OCI-LY3 (cell line): Measurements from ENCODE around the gene FAM210B.

Experiments
- H2AFZ ChIP-seq: fragments of 200-600, 300-600 bp; shearing (Covaris generic); 2 replicates; pipeline ENCODE4 v1.6.0; 2014; ENCODE audit warnings: antibody characterized with exemption, low read depth, low read length
- H3K27ac ChIP-seq: fragments of 200-600, 300-600 bp; sonication (generic); 2 replicates; pipeline ENCODE4 v1.5.1; 2014; ENCODE audit warnings: mild to moderate bottlenecking, low read length, moderate library complexity, mixed read lengths
- H3K27me3 ChIP-seq: fragments of 200-600, 300-600 bp; sonication (generic); 2 replicates; pipeline ENCODE4 v1.6.1; 2014; ENCODE audit warnings: low read depth, low read length, mixed read lengths
- H3K36me3 ChIP-seq: fragments of 200-600, 300-600 bp; sonication (generic); replicated peaks from 2 replicates; pipeline ENCODE3; 2014; ENCODE audit warnings: low read depth, low read length, mixed read lengths
- H3K4me1 ChIP-seq: fragments of 300-600, 200-600 bp; sonication (generic); 2 replicates; pipeline ENCODE4 v1.6.1; 2014; ENCODE audit warnings: low read length, mixed read lengths
- H3K4me2 ChIP-seq: fragments of 200-600, 300-600 bp; sonication (generic); 2 replicates; pipeline ENCODE4 v1.6.1; 2014; ENCODE audit warnings: low read length, mixed read lengths
- H3K4me3 ChIP-seq: fragments of 300-600, 200-600 bp; sonication (generic); 2 replicates; pipeline ENCODE4 v1.5.1; 2014; ENCODE audit warnings: antibody characterized with exemption, mild to moderate bottlenecking, low read length, moderate library complexity
- H3K79me2 ChIP-seq: fragments of 300-600, 200-600 bp; shearing (Covaris generic); 2 replicates; pipeline ENCODE4 v1.6.1; 2014; ENCODE audit warnings: mild to moderate bottlenecking, low read length, mixed read lengths
- H3K9ac ChIP-seq: fragments of 300-600, 200-600 bp; shearing (Covaris generic); 2 replicates; pipeline ENCODE4 v1.6.0; 2014; ENCODE audit warnings: mild to moderate bottlenecking, low read length, moderate library complexity
- H3K9me3 ChIP-seq: fragments of 200-600, 300-600 bp; shearing (Covaris generic); 2 replicates; pipeline ENCODE4 v1.6.1; 2014; ENCODE audit warnings: low read length, mixed read lengths; ENCODE audit not compliant: insufficient read depth
- H4K20me1 ChIP-seq: fragments of 200-600, 300-600 bp; sonication (generic); 2 replicates; pipeline ENCODE4 v1.6.1; 2016; ENCODE audit warnings: low read length, mixed read lengths; ENCODE audit not compliant: insufficient read depth
- EZH2phosphoT487 ChIP-seq: fragments of 200-600 bp; shearing (Covaris generic); IDR thresholded peaks from 2 replicates; pipeline ENCODE4 v1.6.1; 2018; ENCODE audit warnings: antibody characterized with exemption, mixed run types, low read depth
- TF ChIP-seq, protein P1 (sequence below): fragments of 200-600, 300-600 bp; sonication (generic); IDR thresholded peaks from 2 replicates; pipeline ENCODE4 v1.5.1; 2014; ENCODE audit warnings: antibody characterized with exemption, low read length, low read depth

FAM210B gene

DNA sequence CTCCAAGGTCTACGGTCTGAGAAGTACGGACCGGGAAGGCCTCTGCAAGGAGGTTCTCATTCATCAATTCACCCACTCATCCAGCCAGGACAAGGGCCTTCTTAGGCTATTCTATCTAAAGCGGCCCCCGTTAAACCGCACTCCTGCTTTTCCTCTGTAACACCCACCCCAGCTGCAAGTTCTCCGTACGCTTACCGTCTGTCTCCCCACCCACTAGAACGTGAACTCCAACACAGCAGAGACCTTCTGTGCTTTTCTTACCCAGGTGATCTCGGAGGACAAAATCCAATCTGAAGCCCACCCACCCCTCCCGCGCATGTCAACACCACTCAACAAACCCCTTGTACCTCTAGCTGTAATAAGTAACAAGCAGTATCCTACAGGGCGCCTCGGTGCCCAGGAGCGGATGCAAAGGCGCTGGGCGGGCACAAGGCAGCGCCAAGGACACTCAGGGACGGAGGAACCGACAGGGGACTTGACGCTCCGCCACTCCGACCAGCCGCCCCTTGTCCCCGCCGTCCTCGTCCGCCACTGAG, 32.9 kb downstream of the FAM210B start:
- peak overlapping the region; percentile 92 for H3K4me2 ChIP-seq
- H3K79me2 ChIP-seq, result peaks cover 90% of the 10 kb centered on the region
- H3K4me1 ChIP-seq, result peaks cover 16% of the 10 kb centered on the region
- TF ChIP-seq, protein P1, sequence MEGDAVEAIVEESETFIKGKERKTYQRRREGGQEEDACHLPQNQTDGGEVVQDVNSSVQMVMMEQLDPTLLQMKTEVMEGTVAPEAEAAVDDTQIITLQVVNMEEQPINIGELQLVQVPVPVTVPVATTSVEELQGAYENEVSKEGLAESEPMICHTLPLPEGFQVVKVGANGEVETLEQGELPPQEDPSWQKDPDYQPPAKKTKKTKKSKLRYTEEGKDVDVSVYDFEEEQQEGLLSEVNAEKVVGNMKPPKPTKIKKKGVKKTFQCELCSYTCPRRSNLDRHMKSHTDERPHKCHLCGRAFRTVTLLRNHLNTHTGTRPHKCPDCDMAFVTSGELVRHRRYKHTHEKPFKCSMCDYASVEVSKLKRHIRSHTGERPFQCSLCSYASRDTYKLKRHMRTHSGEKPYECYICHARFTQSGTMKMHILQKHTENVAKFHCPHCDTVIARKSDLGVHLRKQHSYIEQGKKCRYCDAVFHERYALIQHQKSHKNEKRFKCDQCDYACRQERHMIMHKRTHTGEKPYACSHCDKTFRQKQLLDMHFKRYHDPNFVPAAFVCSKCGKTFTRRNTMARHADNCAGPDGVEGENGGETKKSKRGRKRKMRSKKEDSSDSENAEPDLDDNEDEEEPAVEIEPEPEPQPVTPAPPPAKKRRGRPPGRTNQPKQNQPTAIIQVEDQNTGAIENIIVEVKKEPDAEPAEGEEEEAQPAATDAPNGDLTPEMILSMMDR, result no peak
- no peak for TF ChIP-seq EZH2phosphoT487
- peak overlapping the region; percentile 69 for H2AFZ ChIP-seq
- peaks cover 11% of the 10 kb centered on the region; the same call in 1 of the 2 replicates for H4K20me1 ChIP-seq
- H3K9me3 ChIP-seq, result no peaks in the 10 kb centered on the region
- H3K4me3 ChIP-seq, result peak overlapping the region; percentile 88
- peak overlapping the region; percentile 80 for H3K27ac ChIP-seq
- H3K27me3 ChIP-seq, result no peaks in the 10 kb centered on the region
- peak overlapping the region; percentile 90 for H3K9ac ChIP-seq
- peaks cover 66% of the 10 kb centered on the region for H3K36me3 ChIP-seq

DNA sequence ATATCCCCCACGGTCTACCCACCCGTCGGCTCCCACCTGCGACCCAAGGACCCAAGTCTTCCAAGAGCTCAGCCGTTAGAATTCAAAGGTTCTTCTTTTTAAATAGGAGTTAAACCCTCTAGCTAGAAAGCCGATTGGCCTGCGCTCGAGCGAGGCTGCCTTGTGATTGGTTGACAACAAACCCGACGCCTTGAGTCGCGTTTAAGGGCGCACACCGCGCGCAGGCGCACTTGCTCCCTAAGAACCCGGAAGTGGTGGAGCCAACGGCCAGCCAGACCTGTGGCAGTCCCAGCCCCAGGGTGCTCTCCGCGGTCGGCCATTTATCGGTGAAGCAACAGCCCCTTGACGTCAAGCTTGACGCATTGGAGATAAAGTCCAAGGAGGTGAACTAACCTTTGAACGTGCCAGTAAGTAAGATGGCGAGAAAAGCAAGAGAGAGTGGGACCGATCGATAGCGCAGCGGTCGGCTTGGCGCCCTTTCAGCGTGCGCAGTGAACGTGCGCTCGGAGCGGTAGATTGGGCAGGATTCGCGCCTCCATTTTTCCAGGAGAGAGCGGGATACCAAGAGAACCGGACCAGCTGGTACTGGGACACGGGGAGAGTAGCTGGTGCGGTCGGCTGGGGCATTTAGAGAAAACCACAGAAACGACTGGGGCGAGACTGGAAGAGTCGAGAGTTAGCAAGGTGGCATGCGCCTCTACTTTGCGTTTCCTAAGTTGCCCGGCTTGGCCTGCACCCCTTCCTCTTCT, 33.5 kb downstream of the FAM210B start, which contains the start of the genes AURKA and CSTF1:
AURKA (minus strand) TSS at position 84 of the 749 bp plus-strand sequence. CDS start 4,018 bp downstream, outside the sequence.
CSTF1 (plus strand) TSS at position 514 of the 749 bp plus-strand sequence. CDS start 2,908 bp downstream, outside the sequence.
- peak within 1 kb of the TSS; percentile 92 for H3K4me2 ChIP-seq
- peaks cover 16% of the 10 kb centered on the region for H3K4me1 ChIP-seq
- H3K27me3 ChIP-seq, result no peaks in the 10 kb centered on the region
- peak within 1 kb of the TSS; percentile 69 for H2AFZ ChIP-seq
- peaks cover 70% of the 10 kb centered on the region for H3K36me3 ChIP-seq
- H3K9me3 ChIP-seq, result no peaks in the 10 kb centered on the region
- TF ChIP-seq, protein P1, result no peak
- no peak for TF ChIP-seq EZH2phosphoT487
- H4K20me1 ChIP-seq, result peaks cover 11% of the 10 kb centered on the region; the same call in 1 of the 2 replicates
- H3K4me3 ChIP-seq, result peak within 1 kb of the TSS; percentile 88
- H3K9ac ChIP-seq, result peak within 1 kb of the TSS; percentile 90
- peaks cover 92% of the 10 kb centered on the region for H3K79me2 ChIP-seq
- peak within 1 kb of the TSS; percentile 80 for H3K27ac ChIP-seq

DNA sequence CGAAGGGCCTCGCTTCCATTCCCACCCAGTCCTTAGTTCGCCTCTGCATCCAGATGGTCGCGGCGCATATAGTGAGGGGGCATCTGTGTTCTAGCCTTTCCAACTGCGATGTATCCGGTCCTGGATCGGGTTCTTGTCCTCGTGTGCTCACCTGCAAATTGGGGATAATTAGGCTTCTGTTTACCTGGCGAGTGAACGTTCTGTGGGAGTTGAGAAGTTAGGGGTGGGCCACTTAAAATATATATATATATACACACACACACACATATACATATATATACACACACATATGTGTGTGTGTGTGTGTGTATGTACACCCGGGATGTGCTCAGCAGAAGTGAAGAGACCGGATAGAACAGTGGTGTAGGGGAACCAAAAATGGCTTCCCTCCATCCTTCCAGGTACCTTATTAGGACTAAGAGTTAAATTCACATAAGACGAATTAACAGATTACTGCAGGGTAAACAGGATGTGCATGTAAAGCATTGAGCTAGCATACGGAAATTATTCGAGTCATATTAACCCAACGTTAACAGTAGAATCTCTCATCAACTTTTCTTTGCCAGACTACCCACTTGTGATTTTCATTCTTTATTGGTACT, 34.2 kb downstream of the FAM210B start:
- Histone ChIP-seq H4K20me1 (peaks cover 11% of the 10 kb centered on the region; the same call in 1 of the 2 replicates), H3K4me3 (peak overlapping the region; percentile 88), H3K9me3 (no peaks in the 10 kb centered on the region), H3K9ac (peak overlapping the region; percentile 90), H3K36me3 (peaks cover 70% of the 10 kb centered on the region), H2AFZ (peak overlapping the region; percentile 31), H3K27ac (peak overlapping the region; percentile 80), H3K4me2 (peak overlapping the region; percentile 82), H3K79me2 (peaks cover 87% of the 10 kb centered on the region), H3K27me3 (no peaks in the 10 kb centered on the region), H3K4me1 (peaks cover 16% of the 10 kb centered on the region)
- TF ChIP-seq, protein P1, result no peak
- TF ChIP-seq EZH2phosphoT487, result no peak

DNA sequence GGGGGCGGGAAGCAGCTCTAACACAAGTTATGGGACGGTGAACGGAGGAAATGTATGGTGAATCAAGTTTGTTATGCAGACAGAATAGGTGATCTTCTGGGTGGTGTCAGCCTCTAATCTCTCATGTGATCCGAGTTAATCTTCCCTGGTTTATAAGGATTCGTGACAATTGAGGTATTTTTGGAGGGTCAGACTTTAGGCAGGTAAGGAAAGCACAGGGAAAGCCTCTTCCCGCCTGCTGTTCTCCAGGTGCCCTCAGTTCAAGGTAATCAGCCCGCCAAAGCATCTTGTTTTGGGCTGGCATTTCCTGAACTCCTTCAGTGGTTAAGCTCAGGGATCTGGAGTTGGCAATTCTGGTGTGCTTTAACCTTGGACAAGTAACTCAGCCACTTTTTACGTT, 34.9 kb downstream of the FAM210B start:
- peak overlapping the region; percentile 90 for H3K9ac ChIP-seq
- peak overlapping the region; percentile 82 for H3K4me2 ChIP-seq
- peak overlapping the region; percentile 8; the same call in 1 of the 2 replicates for H3K27ac ChIP-seq
- no peak overlapping the region for H2AFZ ChIP-seq
- peaks cover 9% of the 10 kb centered on the region; the same call in 1 of the 2 replicates for H4K20me1 ChIP-seq
- H3K4me3 ChIP-seq, result peak overlapping the region; percentile 88
- peaks cover 82% of the 10 kb centered on the region for H3K79me2 ChIP-seq
- H3K9me3 ChIP-seq, result no peaks in the 10 kb centered on the region
- H3K27me3 ChIP-seq, result no peaks in the 10 kb centered on the region
- peaks cover 70% of the 10 kb centered on the region for H3K36me3 ChIP-seq
- H3K4me1 ChIP-seq, result peaks cover 16% of the 10 kb centered on the region
- TF ChIP-seq, protein P1, result no peak
- TF ChIP-seq EZH2phosphoT487, result no peak
